ENCODE measurements around the gene TESK1. TPM values are rescaled to one million over a fixed set of nuclear protein-coding genes. Genes with fewer than 3 reads are reported as not detected.

Gene TESK1
- total and polyA plus RNA-seq, 2 of the 8 experiments (the other 6 are each of a cell fraction or from before 2014, with no cell fraction given), result 13.5 to 13.9 TPM

- TF ChIP-seq CHD7 (IDR thresholded peaks at IDR 0.05; ENCODE audit: insufficient replicate concordance, low read length) (no peak), RFX5 (IDR thresholded peaks at IDR 0.05; ENCODE audit: borderline replicate concordance, low read depth, low read length) (no peak), GABPA (IDR thresholded peaks at IDR 0.05; ENCODE audit: borderline replicate concordance, insufficient read depth, low read length) (no peak), EGR1 (IDR thresholded peaks at IDR 0.05; ENCODE audit: borderline replicate concordance, low read depth, low read length) (no peak), BRCA1 (IDR thresholded peaks at IDR 0.05; ENCODE audit: low read depth, low read length) (no peak), TAF1 (IDR thresholded peaks at IDR 0.05; ENCODE audit: low read depth, low read length) (no peak), RBBP5 (IDR thresholded peaks at IDR 0.05; ENCODE audit: borderline replicate concordance, low read depth, low read length) (no peak)
These were observed 47.8 kb downstream of the TESK1 start (continued) for GRCh38 chr9:35652829-35653209.
